ENCODE measurements around the gene ZSWIM3.
A peak's percentile ranks its signal among the peaks of the same experiment; 100 is the strongest.

DNA sequence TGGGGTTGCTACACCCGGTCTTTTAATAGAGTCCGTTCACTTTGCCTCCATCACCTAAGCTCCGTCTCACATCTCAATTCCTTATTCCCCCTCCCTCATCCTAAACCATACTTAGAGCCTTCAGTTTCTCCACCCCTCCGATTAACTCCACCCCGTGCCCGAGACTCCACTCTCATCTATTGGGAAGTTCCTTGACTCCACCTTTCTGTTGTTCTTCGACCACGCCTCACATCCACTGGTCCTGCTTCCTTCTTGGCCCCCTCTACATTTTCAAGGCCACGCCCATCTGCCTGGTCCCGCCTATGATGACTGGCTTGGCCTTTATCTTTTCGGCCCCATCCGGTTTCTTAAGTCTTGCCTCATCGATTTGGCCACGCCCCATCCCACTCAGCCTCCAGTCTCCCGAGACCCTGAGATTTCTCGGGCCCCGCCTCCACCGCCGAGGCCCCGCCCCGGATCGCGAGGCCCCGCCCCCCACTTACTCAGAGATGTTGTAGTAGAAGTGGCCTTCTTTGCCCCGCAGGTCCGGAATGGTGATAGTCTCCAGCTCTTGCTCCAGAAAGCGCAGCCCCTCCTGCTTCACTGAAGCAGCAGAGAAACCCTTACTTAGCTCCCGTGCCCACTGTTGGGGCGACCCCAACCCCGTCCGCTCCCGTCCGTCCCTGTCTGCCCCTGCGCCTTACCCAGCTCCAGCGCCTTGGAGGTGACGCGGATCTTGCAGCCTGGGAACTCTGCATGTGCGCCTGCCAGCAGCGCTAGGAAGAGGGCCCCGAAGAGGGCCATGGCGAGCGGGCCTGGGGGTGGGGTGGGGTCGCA is 53.5 kb downstream of the ZSWIM3 start:
- TF ChIP-seq CTCF (IDR thresholded peaks at IDR 0.05), result no peak
- TF ChIP-seq POLR2A (IDR thresholded peaks at IDR 0.05), result peak in 1 of 2 donors; percentile 60
